ENCODE data around the gene ADISSP. TPM values are rescaled to one million over a fixed set of nuclear protein-coding genes. Genes with fewer than 3 reads are reported as not detected.

ADISSP gene
- total RNA-seq, 1 donor = 26.8 TPM

GRCh38 chr20:3706774-3707507, 60.6 kb downstream of the ADISSP start:
- no peak for TF ChIP-seq CTCF (IDR thresholded peaks at IDR 0.05; ENCODE audit: insufficient read depth, low read depth, low read length)
- no peak overlapping the region for H3K4me3 ChIP-seq (ENCODE audit: low read depth, low read length)
- DNase-seq (ENCODE audit: low read depth) = no peak

DNA sequence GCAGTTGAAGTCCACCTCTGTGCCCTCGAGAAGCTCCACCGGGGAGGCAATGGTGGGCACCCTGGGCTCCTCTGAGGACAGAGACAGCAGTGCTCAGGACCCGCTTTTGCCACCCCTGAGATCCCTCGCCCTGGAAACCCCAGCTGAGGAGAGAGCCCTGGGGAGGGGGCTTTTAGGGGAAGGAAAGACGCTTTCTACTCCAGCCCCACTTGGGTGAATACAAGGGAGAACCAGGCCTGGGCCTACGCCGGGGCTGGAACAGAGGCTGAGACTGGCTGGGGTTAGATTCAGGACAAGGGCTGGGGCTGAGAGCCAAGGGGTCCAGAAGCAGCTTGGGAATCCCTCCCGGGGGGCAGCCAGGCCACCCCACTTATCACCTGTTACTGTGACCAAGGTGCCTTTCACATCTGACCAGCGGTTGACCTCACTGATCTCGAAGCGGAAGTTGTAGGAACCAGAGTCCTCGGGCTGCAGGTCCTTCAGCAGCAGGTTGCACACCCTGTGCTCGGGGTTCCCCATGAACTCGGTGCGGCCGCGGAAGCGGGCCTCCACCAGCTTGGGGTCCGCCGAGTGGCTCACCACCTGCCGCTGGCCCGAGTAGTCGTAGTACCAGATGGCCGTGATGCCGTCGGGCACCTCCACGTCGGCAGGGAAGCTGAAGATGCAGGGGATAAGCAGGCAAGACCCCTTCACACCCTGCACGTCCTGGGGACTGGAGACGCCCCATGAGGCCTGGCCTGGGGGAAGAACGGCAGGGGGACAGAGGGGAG, 61.4 kb downstream of the ADISSP start:
- no peak overlapping the region for H3K4me3 ChIP-seq (ENCODE audit: low read depth, low read length)
- no peak for TF ChIP-seq CTCF (IDR thresholded peaks at IDR 0.05; ENCODE audit: insufficient read depth, low read depth, low read length)
- DNase-seq (ENCODE audit: low read depth) = no peak

- no peak for TF ChIP-seq CTCF (IDR thresholded peaks at IDR 0.05; ENCODE audit: insufficient read depth, low read depth, low read length)
- no peak overlapping the region for H3K4me3 ChIP-seq (ENCODE audit: low read depth, low read length)
- no peak for DNase-seq (ENCODE audit: low read depth)
These were observed 62.0 kb downstream of the ADISSP start for GRCh38 chr20:3705491-3705969.

GRCh38 chr20:3704087-3704486, 63.5 kb downstream of the ADISSP start:
- no peak overlapping the region for H3K4me3 ChIP-seq (ENCODE audit: low read depth, low read length)
- no peak for TF ChIP-seq CTCF (IDR thresholded peaks at IDR 0.05; ENCODE audit: insufficient read depth, low read depth, low read length)
- DNase-seq (ENCODE audit: low read depth) = no peak

Other genes starting within 250 kb of the ADISSP start
- gene GFRA4, start 104.4 kb downstream of the ADISSP start, total RNA-seq = not detected in 2 replicates
- 44.8 and 53.1 TPM in 2 replicates for gene ADAM33, start 85.7 kb downstream of the ADISSP start, total RNA-seq
- not detected in 2 replicates for gene SIGLEC1, start 55.2 kb downstream of the ADISSP start, total RNA-seq
- under 0.01 TPM in 1 of 2 replicates, not detected in the other for gene HSPA12B, start 35.1 kb downstream of the ADISSP start, total RNA-seq
- gene SPEF1, start 13.7 kb upstream of the ADISSP start, total RNA-seq = under 0.01 and 0.32 TPM in 2 replicates
- gene CENPB, start 19.0 kb upstream of the ADISSP start, total RNA-seq = 87.7 and 106 TPM in 2 replicates
- 28.0 and 46.2 TPM in 2 replicates for gene CDC25B, start 28.6 kb upstream of the ADISSP start, total RNA-seq
- gene AP5S1, start 52.8 kb upstream of the ADISSP start, total RNA-seq = 17.7 and 20.6 TPM in 2 replicates
- 26.7 and 32.4 TPM in 2 replicates for gene MAVS, start 79.1 kb upstream of the ADISSP start, total RNA-seq
- 53.5 and 64.8 TPM in 2 replicates for gene PANK2, start 121.6 kb upstream of the ADISSP start, total RNA-seq
- gene RNF24, start 247.8 kb upstream of the ADISSP start, total RNA-seq = 15.5 TPM in 2 replicates